HepG2 (cell line): ENCODE results near the gene HES6. TPM values are rescaled to one million over a fixed set of nuclear protein-coding genes. Genes with fewer than 3 reads are reported as not detected.

Source experiments
- IRF2 ChIP-seq: IDR thresholded peaks from 2 replicates; pipeline ENCODE4 v1.6.1; 2018; ENCODE audit warnings: missing genetic modification reagents, missing compliant biosample characterization
- IRX3 ChIP-seq: sonication (generic); formaldehyde crosslinking; IDR thresholded peaks from 2 replicates; pipeline ENCODE4 v1.8.1; 2023; ENCODE audit warnings: mild to moderate bottlenecking, low read depth, missing genetic modification reagents, borderline replicate concordance
- JUND ChIP-seq: sonication (generic); formaldehyde crosslinking; IDR thresholded peaks from 2 replicates; pipeline ENCODE4 v1.8.0; 2022; ENCODE audit warnings: mild to moderate bottlenecking, missing genetic modification reagents
- KDM3A ChIP-seq: IDR thresholded peaks from 2 replicates; pipeline ENCODE4 v1.6.1; 2018; ENCODE audit warnings: low read depth, missing compliant biosample characterization
- RARA ChIP-seq: IDR thresholded peaks from 2 replicates; pipeline ENCODE4 v1.6.1; 2016; ENCODE audit warnings: missing genetic modification reagents, missing compliant biosample characterization
- TBX3 ChIP-seq: fragments of 450-650 bp; IDR thresholded peaks from 2 replicates; pipeline ENCODE4 v1.6.1; 2017; ENCODE audit warnings: antibody characterized with exemption, mild to moderate bottlenecking, inconsistent platforms, borderline replicate concordance
- THAP11 ChIP-seq: IDR thresholded peaks from 2 replicates; pipeline ENCODE4 v1.6.1; 2016; ENCODE audit warnings: missing biosample characterization, missing genetic modification reagents
- ZNF446 ChIP-seq: sonication (generic); formaldehyde crosslinking; IDR thresholded peaks from 2 replicates; pipeline ENCODE4 v1.5.0; 2020; ENCODE audit warnings: mild to moderate bottlenecking, missing genetic modification reagents
- ZNF660 ChIP-seq: sonication (generic); formaldehyde crosslinking; IDR thresholded peaks from 2 replicates; pipeline ENCODE4 v1.5.1; 2020; ENCODE audit warnings: mild to moderate bottlenecking, low read depth, missing genetic modification reagents, borderline replicate concordance
- ZNF781 ChIP-seq: sonication (generic); formaldehyde crosslinking; IDR thresholded peaks from 2 replicates; pipeline ENCODE4 v1.5.1; 2020; ENCODE audit warnings: borderline replicate concordance, mild to moderate bottlenecking, missing genetic modification reagents; ENCODE audit errors: not compliant biosample characterization
- ZNF816 ChIP-seq: sonication (generic); formaldehyde crosslinking; IDR thresholded peaks from 2 replicates; pipeline ENCODE4 v1.8.0; 2022; ENCODE audit warnings: missing genetic modification reagents, mild to moderate bottlenecking, borderline replicate concordance
- polyA plus RNA-seq, 8 experiments: library from polyadenylated mRNA; depleted of rRNA in 3 of 8; stranded (reverse) in 7 of 8; unstranded in 1 of 8; fragments of >200 nt; fragmentation: Illumina TruSeq in 4 of 8; extraction: Trizol in 4 of 8; gene quantifications; 2 replicates each; pipeline versions ENCODE4 v1.2.1 to v1.2.3, GENCODE V29; 2011 to 2016; ENCODE audit warnings: low read depth in 4 of 8, missing spikeins in 1 of 8, mixed read lengths in 1 of 8; ENCODE audit not compliant: insufficient read depth in 1 of 8
- total RNA-seq, 5 experiments: library from RNA; depleted of rRNA; stranded (reverse); fragments of >200 nt; fragmentation: Illumina TruSeq; extraction: Trizol; gene quantifications; 2 replicates each; pipeline ENCODE4 v1.2.3, GENCODE V29; 2016; ENCODE audit warnings: low read depth in 1 of 5
- TF ChIP-seq, protein P1 (sequence below): sonication (generic); formaldehyde crosslinking; conservative IDR thresholded peaks from 2 replicates; pipeline ENCODE4 v1.4.0; 2020; ENCODE audit warnings: missing genetic modification reagents
- TF ChIP-seq, protein P2 (sequence below): sonication (generic); formaldehyde crosslinking; IDR thresholded peaks from 2 replicates; pipeline ENCODE4 v1.5.1; 2020; ENCODE audit warnings: missing genetic modification reagents, mild to moderate bottlenecking, borderline replicate concordance
- TF ChIP-seq, protein P3 (sequence below): sonication (generic); formaldehyde crosslinking; IDR thresholded peaks from 2 replicates; pipeline ENCODE4 v1.5.0; 2020; ENCODE audit warnings: mild to moderate bottlenecking, missing genetic modification reagents, borderline replicate concordance
- TF ChIP-seq, protein P4 (sequence below): sonication (generic); formaldehyde crosslinking; IDR thresholded peaks from 2 replicates; pipeline ENCODE4 v1.4.0; 2020; ENCODE audit warnings: low read depth, mild to moderate bottlenecking, missing genetic modification reagents
- TF ChIP-seq, protein P5 (sequence below): sonication (generic); formaldehyde crosslinking; IDR thresholded peaks from 2 replicates; pipeline ENCODE4 v1.8.1; 2023; ENCODE audit warnings: mild to moderate bottlenecking, inconsistent platforms, moderate library complexity, missing genetic modification reagents, borderline replicate concordance
- TF ChIP-seq, protein P6 (sequence below): sonication (generic); formaldehyde crosslinking; IDR thresholded peaks from 2 replicates; pipeline ENCODE4 v1.5.0; 2020; ENCODE audit warnings: mild to moderate bottlenecking, missing genetic modification reagents

The HES6 gene
- total and polyA plus RNA-seq, 2 of the 13 experiments (the other 11 are each of a cell fraction or from before 2014, with no cell fraction given) = 19.5 to 82.8 TPM

DNA sequence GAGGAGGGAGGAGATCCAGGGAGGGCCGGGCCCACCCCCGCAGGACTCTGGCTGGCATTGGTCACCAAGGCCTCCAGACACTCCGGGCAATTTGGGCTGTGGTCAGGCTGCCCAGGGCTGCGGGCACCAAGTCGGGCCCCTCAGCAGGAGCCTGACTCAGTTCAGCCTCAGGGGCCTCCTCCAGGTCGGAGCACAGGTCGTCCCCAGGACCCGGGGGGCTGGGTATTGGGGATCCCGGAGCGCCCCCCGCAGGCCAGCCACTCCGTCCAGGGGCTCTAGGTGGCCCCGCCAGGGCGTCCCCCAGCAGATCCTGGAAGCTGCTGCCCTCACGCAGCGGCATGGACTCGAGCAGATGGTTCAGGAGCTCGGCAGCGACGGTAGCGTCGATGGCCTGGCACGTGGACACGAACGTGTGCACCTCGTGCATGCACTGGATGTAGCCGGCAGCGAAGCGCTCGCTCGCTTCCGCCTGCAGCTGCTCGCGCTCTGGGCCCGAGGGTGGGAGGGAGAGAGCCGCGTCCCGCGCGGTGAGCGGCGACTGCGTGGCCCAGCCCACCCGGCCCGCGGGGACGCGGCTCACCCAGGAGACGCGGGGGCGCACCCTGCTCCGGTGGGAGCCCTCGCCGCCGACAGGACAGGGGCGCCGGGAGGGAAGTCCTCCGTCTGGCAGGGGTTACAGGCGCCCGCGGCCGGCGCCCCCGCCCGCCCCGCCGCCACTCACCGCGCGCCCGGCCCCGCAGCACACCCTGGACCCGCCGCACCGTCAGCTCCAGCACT, 884 bp downstream of the HES6 start (continued):
- TF ChIP-seq, protein P1, sequence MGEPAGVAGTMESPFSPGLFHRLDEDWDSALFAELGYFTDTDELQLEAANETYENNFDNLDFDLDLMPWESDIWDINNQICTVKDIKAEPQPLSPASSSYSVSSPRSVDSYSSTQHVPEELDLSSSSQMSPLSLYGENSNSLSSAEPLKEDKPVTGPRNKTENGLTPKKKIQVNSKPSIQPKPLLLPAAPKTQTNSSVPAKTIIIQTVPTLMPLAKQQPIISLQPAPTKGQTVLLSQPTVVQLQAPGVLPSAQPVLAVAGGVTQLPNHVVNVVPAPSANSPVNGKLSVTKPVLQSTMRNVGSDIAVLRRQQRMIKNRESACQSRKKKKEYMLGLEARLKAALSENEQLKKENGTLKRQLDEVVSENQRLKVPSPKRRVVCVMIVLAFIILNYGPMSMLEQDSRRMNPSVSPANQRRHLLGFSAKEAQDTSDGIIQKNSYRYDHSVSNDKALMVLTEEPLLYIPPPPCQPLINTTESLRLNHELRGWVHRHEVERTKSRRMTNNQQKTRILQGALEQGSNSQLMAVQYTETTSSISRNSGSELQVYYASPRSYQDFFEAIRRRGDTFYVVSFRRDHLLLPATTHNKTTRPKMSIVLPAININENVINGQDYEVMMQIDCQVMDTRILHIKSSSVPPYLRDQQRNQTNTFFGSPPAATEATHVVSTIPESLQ (CRISPR knock-in tag) = no peak
- TF ChIP-seq, protein P2, sequence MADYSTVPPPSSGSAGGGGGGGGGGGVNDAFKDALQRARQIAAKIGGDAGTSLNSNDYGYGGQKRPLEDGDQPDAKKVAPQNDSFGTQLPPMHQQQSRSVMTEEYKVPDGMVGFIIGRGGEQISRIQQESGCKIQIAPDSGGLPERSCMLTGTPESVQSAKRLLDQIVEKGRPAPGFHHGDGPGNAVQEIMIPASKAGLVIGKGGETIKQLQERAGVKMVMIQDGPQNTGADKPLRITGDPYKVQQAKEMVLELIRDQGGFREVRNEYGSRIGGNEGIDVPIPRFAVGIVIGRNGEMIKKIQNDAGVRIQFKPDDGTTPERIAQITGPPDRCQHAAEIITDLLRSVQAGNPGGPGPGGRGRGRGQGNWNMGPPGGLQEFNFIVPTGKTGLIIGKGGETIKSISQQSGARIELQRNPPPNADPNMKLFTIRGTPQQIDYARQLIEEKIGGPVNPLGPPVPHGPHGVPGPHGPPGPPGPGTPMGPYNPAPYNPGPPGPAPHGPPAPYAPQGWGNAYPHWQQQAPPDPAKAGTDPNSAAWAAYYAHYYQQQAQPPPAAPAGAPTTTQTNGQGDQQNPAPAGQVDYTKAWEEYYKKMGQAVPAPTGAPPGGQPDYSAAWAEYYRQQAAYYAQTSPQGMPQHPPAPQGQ (CRISPR knock-in tag) = no peak
- TF ChIP-seq ZNF816 (peak; percentile 73; the same call in 1 of the 2 replicates), JUND (CRISPR knock-in tag) (peak; percentile 63; the same call in 1 of the 2 replicates), KDM3A (CRISPR knock-in tag) (peak; percentile 76), ZNF446 (peak; percentile 98), ZNF781 (CRISPR knock-in tag) (peak; percentile 95), RARA (CRISPR knock-in tag) (peak; percentile 79), IRF2 (CRISPR knock-in tag) (peak; percentile 71; the same call in 1 of the 2 replicates), IRX3 (CRISPR knock-in tag) (peak; percentile 98), TBX3 (no peak), ZNF660 (CRISPR knock-in tag) (peak; percentile 90; the same call in 1 of the 2 replicates), THAP11 (CRISPR knock-in tag) (peak; percentile 82)
- TF ChIP-seq, protein P3, sequence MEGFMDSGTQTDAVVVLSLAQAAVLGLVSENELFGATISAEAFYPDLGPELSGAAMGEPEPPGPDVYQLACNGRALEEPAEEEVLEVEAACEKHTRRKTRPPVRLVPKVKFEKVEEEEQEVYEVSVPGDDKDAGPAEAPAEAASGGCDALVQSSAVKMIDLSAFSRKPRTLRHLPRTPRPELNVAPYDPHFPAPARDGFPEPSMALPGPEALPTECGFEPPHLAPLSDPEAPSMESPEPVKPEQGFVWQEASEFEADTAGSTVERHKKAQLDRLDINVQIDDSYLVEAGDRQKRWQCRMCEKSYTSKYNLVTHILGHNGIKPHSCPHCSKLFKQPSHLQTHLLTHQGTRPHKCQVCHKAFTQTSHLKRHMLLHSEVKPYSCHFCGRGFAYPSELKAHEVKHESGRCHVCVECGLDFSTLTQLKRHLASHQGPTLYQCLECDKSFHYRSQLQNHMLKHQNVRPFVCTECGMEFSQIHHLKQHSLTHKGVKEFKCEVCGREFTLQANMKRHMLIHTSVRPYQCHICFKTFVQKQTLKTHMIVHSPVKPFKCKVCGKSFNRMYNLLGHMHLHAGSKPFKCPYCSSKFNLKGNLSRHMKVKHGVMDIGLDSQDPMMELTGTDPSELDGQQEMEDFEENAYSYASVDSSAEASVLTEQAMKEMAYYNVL (CRISPR knock-in tag) = peak; percentile 77
- TF ChIP-seq, protein P4, sequence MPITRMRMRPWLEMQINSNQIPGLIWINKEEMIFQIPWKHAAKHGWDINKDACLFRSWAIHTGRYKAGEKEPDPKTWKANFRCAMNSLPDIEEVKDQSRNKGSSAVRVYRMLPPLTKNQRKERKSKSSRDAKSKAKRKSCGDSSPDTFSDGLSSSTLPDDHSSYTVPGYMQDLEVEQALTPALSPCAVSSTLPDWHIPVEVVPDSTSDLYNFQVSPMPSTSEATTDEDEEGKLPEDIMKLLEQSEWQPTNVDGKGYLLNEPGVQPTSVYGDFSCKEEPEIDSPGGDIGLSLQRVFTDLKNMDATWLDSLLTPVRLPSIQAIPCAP (CRISPR knock-in tag) = peak; percentile 72; the same call in 1 of the 2 replicates
- TF ChIP-seq, protein P5, sequence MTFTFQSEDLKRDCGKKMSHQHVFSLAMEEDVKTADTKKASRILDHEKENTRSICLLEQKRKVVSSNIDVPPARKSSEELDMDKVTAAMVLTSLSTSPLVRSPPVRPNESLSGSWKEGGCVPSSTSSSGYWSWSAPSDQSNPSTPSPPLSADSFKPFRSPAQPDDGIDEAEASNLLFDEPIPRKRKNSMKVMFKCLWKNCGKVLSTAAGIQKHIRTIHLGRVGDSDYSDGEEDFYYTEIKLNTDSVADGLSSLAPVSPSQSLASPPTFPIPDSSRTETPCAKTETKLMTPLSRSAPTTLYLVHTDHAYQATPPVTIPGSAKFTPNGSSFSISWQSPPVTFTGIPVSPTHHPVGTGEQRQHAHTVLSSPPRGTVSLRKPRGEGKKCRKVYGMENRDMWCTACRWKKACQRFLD (CRISPR knock-in tag) = peak; percentile 99
- TF ChIP-seq, protein P6, sequence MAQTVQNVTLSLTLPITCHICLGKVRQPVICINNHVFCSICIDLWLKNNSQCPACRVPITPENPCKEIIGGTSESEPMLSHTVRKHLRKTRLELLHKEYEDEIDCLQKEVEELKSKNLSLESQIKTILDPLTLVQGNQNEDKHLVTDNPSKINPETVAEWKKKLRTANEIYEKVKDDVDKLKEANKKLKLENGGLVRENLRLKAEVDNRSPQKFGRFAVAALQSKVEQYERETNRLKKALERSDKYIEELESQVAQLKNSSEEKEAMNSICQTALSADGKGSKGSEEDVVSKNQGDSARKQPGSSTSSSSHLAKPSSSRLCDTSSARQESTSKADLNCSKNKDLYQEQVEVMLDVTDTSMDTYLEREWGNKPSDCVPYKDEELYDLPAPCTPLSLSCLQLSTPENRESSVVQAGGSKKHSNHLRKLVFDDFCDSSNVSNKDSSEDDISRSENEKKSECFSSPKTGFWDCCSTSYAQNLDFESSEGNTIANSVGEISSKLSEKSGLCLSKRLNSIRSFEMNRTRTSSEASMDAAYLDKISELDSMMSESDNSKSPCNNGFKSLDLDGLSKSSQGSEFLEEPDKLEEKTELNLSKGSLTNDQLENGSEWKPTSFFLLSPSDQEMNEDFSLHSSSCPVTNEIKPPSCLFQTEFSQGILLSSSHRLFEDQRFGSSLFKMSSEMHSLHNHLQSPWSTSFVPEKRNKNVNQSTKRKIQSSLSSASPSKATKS (CRISPR knock-in tag) = 0 out of 2 replicates have a peak, but pooled peaks have one; percentile 59
